Ishikawa (cell line): ENCODE measurements around the gene PLD6.
A peak's percentile ranks its signal among the peaks of the same experiment; 100 is the strongest.

Experiments used
- EGR1 ChIP-seq: IDR thresholded peaks from 2 replicates; pipeline ENCODE4 v1.6.1; 2012
- EP300 ChIP-seq: IDR thresholded peaks from 2 replicates; pipeline ENCODE4 v1.6.1; 2012; ENCODE audit warnings: borderline replicate concordance
- NFIC ChIP-seq: IDR thresholded peaks from 2 replicates; pipeline ENCODE4 v1.6.1; 2012
- REST ChIP-seq: IDR thresholded peaks from 2 replicates; pipeline ENCODE4 v1.6.1; 2012; ENCODE audit warnings: low read depth, mild to moderate bottlenecking
- TAF1 ChIP-seq: IDR thresholded peaks from 2 replicates; pipeline ENCODE4 v1.6.1; 2012; ENCODE audit warnings: low read depth, mild to moderate bottlenecking
- TCF12 ChIP-seq: IDR thresholded peaks from 2 replicates; pipeline ENCODE4 v1.6.1; 2012; ENCODE audit warnings: low read depth
- TEAD4 ChIP-seq: IDR thresholded peaks from 2 replicates; pipeline ENCODE4 v1.6.1; 2012
- YY1 ChIP-seq: IDR thresholded peaks from 2 replicates; pipeline ENCODE4 v1.6.1; 2012; ENCODE audit warnings: low read depth
- ZBTB7A ChIP-seq: IDR thresholded peaks from 2 replicates; pipeline ENCODE4 v1.6.1; 2012; ENCODE audit warnings: low read depth

DNA sequence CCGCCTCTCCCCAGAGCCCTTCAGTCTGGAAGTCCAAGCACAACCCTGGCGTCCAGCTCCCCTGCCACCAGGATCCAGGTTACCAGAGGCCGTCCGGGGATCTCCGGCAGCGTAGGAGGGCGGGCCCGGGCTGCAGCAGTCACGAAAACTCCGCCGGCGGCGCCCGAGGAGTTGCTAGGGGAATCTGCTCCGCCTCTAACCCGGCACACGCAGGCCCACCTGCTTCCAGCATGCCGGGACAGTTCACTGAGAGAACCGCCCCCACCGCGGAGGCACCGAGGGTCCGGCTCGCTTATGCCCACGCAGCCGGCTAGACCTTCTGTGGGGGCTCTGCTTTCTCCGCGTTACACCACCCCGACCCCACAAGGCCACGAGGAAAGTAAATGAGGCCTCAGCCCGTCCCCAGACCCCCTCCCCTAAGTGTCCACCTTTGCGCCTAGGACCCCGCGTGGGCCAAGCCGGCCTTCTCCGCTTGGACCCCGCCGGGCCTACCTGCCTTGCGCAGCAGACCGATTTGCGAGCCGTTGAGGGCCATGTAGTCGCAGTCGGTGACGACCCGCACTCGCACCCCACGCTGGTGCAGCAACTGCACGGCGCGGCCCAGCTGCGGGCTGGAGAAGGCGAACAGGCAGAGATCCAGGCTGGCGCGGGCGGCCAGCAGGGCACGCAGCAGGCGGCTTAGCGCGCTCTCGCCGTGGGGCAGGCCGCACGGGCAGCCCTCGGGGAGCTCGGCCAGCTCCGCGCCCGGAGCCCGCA is 587 bp downstream of the PLD6 start:
- TF ChIP-seq ZBTB7A (peak; percentile 77), TCF12 (no peak), EGR1 (no peak), YY1 (no peak), EP300 (no peak), REST (no peak), TAF1 (no peak), TEAD4 (no peak), NFIC (no peak)
